NOMO-1 (cell line): Measurements from ENCODE around the gene PRKAR1B.

Source experiments
- DNase-seq, 2 experiments: peaks; one replicate each; lab custom pipeline; 2025; ENCODE audit not compliant: unreplicated experiment in 2 of 2; lab: John Stamatoyannopoulos, UW

Gene PRKAR1B

DNA sequence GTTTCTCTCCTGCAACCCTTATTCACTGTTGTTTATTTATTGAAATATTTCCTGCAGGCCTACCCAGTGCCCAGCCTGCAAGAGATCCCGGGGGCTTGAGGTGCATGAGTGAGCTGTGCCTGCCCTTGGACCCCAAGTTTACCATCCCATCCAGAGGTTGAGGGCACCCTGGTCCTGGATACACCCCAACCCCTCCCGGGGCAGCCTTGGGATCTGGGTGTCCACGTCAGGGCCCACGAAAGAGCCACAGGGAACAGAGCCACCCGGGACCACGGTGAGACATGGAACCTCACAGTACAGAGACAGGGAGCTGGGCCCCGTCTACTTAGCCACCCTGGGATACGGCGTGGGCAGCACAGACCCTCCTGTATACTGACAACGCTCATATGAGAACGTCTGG lies 178.7 kb downstream of the PRKAR1B start:
- DNase-seq = no peak

DNA sequence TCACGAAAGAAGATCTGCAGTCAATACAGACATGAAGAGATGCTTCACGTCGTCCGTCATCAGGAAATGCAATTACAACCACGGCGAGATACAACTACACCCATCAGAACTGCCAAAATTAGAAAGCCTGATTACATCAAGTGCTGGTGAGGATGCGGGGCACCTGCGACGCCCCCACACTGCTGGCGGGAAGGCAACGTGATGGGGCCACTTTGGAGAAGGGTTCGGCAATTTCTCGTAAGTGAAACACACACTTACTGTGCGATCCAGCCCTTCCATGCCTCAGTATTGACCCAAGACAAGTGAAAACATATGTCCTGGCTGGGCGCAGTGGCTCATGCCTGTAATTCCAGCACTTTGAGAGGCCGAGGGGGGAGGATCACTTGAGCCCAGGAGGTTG lies 181.6 kb downstream of the PRKAR1B start:
- DNase-seq = no peak

DNA sequence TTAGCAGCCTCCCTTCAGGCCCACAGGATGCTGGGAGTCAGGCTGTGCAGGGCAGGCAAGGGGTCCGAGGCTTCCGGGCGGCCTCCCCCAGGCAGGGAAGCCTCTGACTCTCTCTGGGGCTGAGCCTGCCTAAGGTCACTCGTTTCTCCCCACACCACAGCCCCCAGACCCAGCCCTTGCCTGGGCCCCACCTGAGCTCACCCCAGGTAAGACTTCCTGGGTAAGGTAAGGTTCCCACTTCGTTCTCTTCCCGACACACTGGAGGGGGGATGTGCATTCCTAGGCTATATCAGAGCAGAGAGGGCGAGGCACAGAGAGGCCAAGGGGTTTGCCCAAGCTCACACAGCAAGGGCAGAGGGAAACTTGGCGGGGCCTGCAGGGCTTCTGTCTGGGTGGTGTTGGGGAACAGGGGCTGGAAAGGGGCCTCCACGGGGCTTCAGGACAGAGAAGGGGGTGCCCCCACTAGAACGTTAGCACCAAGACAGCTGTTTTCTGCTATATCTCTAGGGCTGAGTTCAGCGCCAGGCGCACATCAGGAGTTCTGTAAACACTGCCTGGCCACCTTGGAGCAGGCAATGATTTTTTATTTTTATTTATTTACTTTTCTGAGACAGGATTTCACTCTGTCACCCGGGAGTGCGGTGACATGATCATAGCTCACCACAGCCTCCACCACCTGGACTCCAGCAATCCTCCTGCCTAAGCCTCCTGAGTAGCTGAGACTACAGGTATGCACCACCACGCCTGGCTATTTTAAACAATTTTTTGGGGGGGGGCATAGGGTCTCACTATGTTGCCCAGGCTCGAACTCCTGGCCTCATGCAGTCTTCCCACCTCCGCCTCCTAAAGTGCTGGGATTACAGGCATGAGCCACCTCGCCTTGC lies 182.5 kb downstream of the PRKAR1B start:
- no peak for DNase-seq

DNA sequence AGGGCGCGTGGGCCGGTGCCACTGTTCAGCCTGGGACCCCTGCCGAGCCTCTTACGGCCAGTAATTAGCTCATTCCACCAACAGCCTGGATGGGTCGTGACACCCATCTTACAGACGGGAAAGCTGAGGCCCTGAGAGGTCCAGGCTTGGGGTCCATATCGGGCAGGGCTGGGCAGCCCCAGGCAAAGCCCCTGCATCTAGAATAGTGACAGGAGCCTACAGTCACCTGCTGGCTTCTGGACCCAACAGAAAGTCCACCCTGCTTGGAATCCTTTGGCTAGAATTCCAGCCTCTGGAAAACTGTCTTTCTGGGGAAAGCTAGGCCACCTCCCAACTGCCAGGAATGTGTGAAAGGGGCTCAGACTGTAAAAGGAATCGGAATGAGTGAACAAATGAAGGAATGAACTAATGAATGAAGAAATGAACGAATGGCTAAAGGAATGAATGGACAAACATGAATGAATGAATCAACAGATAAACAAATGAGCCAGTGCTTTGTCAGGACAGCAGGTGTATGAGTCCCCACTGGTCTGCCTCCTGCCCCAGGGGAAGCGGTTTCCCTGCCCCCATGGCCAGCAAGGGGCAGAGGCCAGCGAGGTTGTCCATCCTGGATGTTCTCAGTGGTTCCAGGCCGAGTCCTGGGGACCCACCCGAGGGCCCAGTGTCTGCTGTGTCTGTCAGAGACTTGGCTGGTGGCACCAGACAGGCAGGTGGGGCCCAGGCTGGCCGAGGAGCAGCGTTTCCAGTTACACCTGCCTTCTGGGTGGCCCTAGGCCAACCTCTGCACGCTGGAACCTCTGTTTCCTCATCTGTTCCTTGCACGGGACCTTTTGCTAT lies 183.4 kb downstream of the PRKAR1B start:
- DNase-seq = no peak

DNA sequence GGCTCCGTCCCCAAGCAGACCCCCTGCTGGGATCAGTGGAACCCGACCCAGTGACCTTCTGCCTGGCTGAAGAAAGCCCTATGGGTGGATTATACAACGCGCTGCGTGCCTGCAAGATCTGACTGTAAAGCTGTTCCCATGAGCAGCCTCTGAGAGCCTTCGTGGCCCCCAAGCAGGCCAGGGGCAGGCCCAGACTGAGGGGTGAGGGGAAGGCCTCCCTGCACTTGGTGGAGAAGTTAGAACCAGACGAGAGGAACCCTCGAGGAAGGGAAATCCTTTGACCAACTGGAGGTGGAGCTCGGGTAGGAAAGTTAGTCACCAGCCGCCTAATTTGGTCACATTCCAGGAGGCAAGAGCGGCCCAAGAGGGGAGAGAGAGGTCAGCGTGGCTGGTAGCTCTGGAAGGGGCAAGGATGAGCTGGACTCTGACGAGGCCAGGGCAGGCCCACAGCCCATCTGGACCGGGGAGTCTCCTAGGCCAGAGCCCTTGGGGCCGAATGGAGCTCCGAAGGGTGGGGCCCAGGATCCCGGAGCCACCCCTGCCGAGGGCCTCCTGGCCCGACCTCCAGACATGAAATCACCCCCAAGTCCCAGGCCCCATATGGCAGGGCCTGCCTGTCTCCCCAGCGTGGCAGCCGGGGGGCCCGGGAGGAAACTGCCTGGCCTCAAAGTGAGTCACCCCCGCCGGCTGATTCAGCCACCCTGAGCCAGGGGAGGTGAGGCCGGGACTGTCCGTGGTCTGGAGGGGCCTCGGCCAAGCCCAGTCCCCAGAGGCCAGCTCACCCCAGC lies 184.2 kb downstream of the PRKAR1B start:
- DNase-seq = peak; percentile 5 to 8

DNA sequence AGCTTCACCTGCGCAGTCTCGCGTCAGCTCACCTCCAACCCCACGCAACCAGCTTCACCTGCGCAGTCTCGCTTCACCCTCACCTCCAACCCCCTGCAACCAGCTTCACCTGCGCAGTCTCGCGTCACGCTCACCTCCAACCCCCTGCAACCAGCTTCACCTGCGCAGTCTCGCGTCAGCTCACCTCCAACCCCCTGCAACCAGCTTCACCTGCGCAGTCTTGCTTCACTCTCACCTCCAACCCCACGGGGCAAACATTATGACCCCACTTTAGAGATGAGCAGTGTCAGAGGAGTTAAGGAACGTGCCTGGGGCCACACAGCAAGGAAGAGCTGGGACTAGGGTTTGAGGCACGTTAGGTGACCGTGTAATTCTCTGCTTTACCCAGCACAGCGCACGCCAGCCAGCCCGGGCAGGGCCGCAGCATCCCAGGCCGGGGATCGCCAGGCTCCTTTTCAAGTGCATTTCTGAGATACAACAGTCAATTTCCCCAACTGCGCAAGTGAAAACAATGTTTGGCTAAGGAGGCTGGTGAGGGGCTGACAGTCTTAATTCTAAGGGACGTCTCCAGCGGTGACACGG lies 184.9 kb downstream of the PRKAR1B start:
- no peak for DNase-seq

DNA sequence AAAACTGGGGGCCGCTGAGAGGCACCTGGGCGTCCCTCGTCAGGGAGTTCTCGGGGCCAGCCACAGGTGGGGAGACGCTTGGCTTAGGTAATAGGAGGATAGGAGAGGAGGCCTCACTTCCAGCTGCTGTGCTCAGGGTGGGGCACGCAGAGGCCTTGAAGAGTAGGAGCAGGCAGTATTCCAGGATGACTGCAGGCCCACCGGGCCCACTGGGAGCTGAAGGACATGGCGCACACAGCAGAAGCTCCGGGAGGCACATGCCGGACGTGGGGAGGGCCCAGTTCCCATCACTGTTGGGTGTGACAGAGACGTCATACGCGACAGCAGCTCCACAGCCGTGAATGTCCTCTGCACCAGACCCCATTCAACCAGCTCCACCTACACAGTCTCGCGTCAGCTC lies 185.4 kb downstream of the PRKAR1B start:
- no peak for DNase-seq

DNA sequence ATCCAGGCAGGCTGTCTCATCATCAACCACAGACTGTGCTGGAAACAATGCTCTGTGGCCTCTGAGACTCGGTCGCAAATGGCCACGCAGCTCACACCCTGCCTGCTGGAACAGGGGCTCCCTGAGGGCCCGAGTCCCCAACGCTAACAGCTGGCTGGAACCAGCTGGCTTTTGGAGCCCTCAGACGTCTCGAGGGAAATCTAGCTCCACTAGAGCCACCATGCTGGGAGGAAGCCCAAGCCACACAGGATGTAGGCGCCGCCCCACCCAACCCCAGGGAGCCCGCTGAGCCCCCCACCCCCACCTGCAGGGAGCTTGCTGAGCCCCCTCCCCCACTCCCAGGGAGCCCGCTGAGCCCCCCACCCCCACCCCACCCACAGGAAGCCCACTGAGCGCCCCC lies 186.1 kb downstream of the PRKAR1B start:
- no peak for DNase-seq

DNA sequence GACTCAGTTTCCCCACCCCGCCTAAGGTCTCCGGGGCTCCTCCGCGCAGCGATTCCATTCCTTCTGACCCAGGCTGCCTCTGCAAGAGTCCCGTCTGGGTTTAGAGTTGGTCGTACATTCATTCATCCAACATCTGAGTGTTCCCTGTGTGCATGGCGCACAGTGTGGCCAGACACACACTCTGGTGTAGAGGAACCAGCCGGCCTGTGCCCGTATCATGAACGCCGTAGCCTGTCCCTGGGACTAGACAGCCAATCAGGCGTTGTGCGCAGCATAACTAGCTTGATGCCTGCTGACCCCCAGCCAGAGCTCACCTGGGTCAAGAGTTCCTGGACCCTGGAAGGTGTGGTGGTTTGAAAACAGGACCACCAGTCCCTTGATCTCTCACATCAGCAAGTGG lies 186.5 kb downstream of the PRKAR1B start:
- no peak for DNase-seq

DNA sequence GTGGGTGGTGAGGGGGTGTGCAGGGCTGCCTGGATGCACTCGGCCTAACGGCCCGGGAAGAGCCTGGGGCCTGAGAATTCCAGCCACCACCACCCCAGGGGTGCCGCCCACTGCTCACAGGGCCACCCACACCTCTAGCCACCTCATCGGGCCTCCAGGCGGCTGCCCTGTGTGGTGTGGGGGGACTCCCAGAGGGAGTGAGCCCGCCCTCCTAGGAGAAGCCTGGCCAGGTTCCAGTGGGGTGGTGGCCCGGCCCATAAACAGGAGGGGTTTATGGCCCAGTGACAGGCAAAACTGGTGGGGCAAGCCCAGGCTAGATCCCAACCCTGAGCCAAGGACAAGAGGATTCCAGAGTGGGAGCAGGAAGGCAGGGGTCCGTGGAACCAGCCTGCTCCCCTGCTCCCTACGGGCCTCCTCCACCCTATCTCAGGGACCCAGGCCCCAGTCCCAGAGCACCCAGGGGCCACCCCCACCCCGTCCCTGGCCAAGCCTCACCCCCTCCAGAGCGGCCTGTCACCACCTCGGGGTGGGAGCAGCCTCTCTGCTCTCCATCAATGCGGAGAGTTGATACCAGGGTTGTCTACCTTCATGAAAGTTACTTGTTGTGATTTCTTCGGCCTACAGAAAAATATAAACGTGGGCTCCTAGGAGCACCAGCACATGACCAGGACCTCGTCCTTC lies 187.2 kb downstream of the PRKAR1B start:
- no peak for DNase-seq

DNA sequence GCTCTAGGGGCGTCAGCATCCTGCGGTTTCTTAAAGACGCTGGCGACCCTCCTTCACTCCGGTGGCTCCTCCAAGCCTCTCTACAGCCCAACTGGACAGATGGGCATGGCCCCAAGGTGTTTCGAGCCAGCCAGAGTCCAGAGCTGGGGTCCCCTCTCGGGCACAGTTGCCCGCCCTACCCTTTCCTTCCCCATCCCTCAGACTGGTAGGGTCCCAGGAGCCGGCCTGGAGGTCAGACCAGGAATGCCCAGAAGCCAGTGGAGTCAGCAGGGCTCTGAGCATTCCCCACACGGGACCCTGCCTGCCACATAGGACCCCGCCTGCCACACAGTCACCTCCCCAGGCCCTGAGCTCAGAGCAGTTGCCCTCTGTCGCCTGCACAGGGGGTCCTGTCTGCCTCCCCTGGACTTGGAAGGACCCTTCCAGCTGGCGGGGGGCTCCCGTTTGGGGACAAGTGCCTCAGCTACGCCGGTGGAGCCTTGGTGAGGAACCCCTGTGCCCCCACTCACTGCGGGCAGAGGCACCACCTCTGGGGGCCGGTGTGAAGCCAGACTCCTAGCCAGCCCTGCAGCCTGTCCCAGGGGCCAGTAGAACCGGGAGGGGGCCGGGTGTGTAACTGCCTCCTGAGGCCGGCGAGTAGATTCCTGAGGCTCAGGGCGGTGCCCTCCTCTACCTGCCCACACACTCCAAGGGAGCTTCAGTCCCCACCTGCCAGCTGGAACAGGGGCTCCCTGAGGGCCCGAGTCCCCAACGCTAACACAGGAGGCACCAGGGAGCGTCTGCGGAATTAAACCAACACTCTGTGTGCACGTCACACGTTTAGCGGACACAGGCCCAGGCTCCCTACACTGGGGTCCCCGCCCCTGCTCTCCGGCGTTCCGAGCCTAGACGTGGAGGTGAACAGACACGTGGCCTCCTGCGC lies 188.1 kb downstream of the PRKAR1B start:
- no peak for DNase-seq

DNA sequence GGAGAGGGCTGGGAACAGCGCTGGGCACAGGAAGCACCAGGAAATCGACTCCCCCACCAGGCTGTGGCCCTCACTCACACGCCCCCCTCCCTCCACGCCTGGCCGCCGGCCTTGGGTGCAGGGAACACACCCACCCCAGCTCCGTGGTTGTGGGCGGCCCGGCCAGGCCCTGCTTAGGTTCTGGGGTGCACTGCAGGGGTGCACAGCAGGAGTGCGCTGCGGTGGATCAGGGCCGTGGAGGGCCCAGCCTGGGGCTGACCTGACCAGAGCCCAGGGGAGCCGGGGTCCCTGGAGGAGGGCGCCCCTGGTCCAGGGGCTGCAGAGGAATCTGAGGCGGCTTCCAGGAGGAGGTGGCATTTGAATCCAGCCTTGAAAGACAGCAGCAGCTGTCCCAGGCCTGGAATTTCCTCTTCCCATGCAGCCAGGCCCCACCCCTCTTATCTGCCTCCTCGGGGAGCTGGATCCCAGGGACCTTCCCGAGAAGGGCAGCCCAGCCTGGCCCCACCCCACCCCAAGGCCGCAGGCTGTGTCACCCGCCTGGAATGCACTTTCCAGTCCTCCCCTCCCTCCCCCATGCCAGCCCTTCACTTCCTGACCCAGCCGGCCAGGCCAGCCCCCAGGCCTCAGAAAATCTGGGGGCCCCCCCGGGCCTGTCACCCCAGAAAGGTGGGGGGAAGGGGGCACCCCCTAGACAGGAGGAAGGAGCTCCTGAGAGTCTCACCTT lies 189.0 kb downstream of the PRKAR1B start:
- DNase-seq = no peak

DNA sequence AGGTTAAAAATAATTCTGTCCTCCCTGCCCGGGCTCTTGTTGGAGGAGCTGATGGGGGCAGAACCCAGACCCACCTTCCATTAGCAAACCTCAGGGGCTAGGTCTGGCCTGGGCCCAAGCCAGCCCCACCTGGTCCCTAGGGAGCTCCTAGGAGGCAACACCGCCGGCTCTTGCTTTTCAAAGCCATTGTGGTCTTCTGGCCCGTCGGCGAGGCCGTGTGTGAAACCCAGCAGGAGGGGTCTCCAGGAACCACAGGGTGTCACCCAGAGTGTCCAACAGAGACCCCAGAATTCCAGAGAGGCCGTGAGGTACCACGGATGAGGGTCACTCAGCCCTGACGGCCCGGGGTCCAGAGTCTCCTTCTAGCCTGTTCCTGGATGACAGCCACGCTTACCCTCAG lies 190.8 kb downstream of the PRKAR1B start:
- DNase-seq = no peak

DNA sequence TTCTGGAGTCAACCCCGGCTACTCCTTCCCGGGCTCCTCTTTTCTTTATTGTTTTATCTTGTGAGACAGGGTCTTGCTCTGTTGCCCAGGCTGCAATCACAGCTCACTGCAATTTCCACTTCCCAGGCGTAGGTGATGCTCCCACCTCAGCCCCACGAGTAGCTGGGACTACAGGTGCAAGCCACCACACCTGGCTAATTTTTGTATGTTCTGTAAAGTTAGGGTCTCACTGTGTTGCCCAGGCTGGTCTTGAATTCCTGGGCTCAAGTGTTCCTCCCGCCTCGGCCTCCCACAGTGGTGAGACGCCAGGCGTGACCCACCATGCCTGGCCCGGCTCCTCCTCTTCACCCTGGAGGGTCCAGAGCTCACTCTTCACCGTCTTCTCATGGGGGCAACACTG lies 192.1 kb downstream of the PRKAR1B start:
- DNase-seq = no peak

DNA sequence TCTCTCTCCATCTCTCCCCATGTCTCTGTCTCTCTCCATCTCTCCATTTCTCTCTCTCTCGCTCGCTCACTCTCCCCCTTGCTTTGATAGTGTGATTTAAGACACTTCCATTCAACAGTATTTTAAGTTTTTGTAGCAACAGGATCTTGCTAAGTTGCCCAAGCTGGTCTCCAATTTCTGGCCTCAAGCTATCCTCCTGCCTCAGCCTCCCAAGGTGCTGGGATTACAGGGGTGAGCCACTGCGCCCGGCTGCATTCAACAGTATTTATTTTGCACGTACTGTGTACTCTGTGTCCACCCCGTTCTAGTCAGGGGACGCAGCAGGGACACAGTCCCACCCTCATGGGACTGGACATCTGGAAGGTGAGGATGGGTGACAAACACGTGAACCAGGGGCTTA lies 193.0 kb downstream of the PRKAR1B start:
- DNase-seq = no peak

DNA sequence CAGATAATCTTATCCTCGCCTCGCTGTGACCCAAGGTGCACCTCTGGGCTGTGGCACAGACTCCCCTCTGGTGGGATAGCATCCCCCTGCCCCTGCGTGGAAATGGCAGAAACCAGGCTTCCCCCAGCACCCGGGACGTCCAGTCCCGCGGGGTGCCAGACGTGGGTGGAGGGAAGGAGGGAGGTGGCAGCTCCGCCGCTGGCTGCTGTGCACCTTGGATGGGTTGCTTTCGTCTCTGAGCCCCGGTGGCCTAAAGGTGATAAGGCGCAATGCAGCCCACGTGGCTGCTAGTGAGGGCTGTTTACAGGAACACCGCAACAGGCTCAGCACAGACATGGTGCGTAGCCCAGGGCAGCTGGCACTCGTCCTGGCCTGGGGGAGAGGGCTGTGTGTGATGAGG lies 193.8 kb downstream of the PRKAR1B start:
- DNase-seq = no peak

DNA sequence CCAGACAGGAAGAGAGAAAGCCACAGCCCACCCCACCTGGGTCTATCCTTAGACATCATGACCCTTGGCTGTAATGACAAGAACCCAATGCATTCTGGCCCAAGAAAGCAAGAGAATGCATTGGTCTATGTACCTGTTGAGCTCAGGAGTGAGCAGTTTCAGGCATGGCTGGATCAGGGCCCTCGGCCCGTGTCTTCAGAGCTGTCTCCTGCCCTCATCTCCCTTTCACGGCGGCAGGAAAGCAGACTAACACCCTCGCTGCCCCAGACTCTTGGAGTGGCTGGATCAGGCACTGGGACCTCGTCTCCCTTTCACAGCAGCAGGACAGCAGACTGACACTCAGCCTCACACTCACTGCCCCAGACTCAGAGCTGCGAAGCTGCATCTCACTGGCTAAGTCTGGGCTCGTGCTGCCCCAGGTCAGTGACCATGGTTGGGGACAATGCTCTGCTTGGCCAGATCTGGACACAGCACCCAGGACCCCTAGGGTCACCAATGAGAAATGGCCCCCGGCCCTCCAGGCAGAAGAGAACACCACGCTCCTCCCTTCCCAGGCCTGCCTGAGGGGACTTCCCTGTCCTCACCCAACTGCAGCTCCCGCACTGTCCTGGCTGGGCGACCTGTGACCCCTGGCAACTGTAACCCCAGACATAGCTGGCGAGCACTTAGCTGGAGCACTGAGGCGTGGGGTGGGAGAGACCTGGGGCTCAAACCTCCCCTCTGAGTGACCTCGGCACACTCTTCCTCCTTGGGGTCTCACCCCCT lies 194.5 kb downstream of the PRKAR1B start:
- DNase-seq = no peak

DNA sequence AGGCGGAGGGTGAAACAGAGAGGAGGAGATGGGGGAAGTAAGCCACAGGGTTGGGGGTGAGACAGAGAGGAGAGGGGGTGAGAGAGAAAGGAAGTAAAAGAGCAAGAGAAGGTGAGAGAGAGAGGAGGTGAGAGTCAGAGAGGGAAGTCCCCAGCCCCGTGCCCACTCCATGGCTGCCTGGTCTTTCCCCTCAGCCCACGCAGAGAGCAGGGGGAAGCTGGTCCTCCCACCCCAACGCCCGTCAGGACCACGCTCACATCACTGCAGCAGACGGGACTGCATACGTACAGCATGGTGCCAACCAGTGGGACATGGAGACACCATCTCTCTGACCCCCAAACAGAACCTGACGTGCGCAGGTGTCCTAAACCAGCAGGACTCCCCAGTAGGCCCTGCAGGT lies 195.3 kb downstream of the PRKAR1B start:
- DNase-seq = no peak
